ENCODE measurements around the gene EYA2.

The EYA2 gene

GRCh38 chr20:47040506-47041125, 146.0 kb downstream of the EYA2 start:
- DNase-seq = no peak
- intact Hi-C loops (cut with DNase I) = no loop called here

GRCh38 chr20:47041396-47041899, 146.8 kb downstream of the EYA2 start:
- intact Hi-C loops (cut with DNase I) = no loop called here
- DNase-seq = no peak

- DNase-seq = no peak
- intact Hi-C loops (cut with DNase I) = no loop called here
Observed at GRCh38 chr20:47042464-47042863, 147.8 kb downstream of the EYA2 start.

- no peak for DNase-seq
- intact Hi-C loops (cut with DNase I) = no loop called here
Observed at GRCh38 chr20:47043086-47043485, 148.4 kb downstream of the EYA2 start.

- DNase-seq = no peak
- intact Hi-C loops (cut with DNase I) = no loop called here
Observed at GRCh38 chr20:47044938-47045337, 150.3 kb downstream of the EYA2 start.

- no peak for DNase-seq
- intact Hi-C loops (cut with DNase I) = no loop called here
Observed at GRCh38 chr20:47048054-47048453, 153.4 kb downstream of the EYA2 start.

GRCh38 chr20:47049771-47050170, 155.1 kb downstream of the EYA2 start:
- no peak for DNase-seq
- intact Hi-C loops (cut with DNase I) = no loop called here

GRCh38 chr20:47050996-47051395, 156.4 kb downstream of the EYA2 start:
- DNase-seq = no peak
- intact Hi-C loops (cut with DNase I) = no loop called here

GRCh38 chr20:47051936-47052526, 157.4 kb downstream of the EYA2 start:
- DNase-seq = peak in 7 of 42 donors; percentile 3 to 19 (median 15)
- intact Hi-C loops (cut with DNase I) = no loop called here

GRCh38 chr20:47054506-47054905, 159.9 kb downstream of the EYA2 start:
- intact Hi-C loops (cut with DNase I) = no loop called here
- DNase-seq = no peak

GRCh38 chr20:47054945-47055344, 160.3 kb downstream of the EYA2 start:
- DNase-seq = no peak
- intact Hi-C loops (cut with DNase I) = no loop called here

GRCh38 chr20:47055699-47056369, 161.2 kb downstream of the EYA2 start:
- intact Hi-C loops (cut with DNase I) = no loop called here
- DNase-seq = no peak

- no peak for DNase-seq
- intact Hi-C loops (cut with DNase I) = no loop called here
Observed at GRCh38 chr20:47057661-47058060, 163.0 kb downstream of the EYA2 start.

- DNase-seq = no peak
- intact Hi-C loops (cut with DNase I) = no loop called here
Observed at GRCh38 chr20:47058236-47058635, 163.6 kb downstream of the EYA2 start.

- DNase-seq = no peak
- intact Hi-C loops (cut with DNase I) = no loop called here
Observed at GRCh38 chr20:47059536-47059935, 164.9 kb downstream of the EYA2 start.

- intact Hi-C loops (cut with DNase I) = no loop called here
- no peak for DNase-seq
Observed at GRCh38 chr20:47061549-47061948, 166.9 kb downstream of the EYA2 start.

- DNase-seq = no peak
- intact Hi-C loops (cut with DNase I) = no loop called here
Observed at GRCh38 chr20:47062226-47062890, 167.7 kb downstream of the EYA2 start.

GRCh38 chr20:47063407-47063806, 168.8 kb downstream of the EYA2 start:
- intact Hi-C loops (cut with DNase I) = no loop called here
- DNase-seq = no peak

GRCh38 chr20:47063808-47064207, 169.2 kb downstream of the EYA2 start:
- no peak for DNase-seq
- intact Hi-C loops (cut with DNase I) = no loop called here

Data from head of caudate nucleus (tissue), 42 donors.